Measurements from ENCODE around the gene MACROD2. TPM values are rescaled to one million over a fixed set of nuclear protein-coding genes. Genes with fewer than 3 reads are reported as not detected.

The MACROD2 gene
- total RNA-seq, 1 experiment from 2014 or later: 1.3 TPM

DNA sequence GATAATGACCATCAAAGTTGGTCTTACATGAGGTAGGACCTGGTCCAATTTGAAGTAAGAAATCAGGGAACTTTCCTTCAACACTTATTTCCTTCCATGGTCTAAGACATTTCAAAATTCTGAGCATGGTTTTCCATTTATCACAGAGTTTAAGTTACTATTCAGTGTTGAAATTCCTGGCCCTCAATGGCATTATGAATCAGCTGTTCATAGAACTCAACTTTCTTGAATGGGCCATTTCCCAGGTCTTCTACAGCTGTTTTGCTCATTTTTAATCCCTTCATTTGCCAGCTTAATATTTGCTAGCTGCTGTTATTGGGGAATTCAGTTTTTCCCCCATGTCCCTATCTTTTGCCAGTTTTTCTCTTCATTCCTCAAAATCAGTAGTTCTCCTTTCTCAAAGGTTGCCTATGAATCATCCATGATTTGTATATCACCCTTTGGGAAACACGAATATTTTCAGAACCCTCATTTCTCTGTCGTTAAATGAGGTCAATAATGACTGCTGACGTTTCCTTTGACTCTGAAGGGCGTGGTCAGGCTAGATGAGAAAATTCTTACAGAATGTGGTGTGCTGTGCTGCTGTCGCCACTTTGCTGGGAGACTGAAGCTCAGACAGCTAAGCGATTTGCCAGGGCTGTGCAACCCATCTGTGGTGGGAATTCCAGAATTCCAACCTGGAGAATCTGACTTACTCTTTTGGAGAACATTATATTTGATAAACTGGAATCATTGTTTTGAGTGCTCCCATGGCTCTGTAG lies 558.6 kb downstream of the MACROD2 start:
- in situ Hi-C loops (cut with HindIII; ENCODE audit: low pct_unique_long_range_greater_than_20kb, low sequenced_read_pairs): no loop called here
- no peak for DNase-seq (ENCODE audit: low read depth, low spot score)

DNA sequence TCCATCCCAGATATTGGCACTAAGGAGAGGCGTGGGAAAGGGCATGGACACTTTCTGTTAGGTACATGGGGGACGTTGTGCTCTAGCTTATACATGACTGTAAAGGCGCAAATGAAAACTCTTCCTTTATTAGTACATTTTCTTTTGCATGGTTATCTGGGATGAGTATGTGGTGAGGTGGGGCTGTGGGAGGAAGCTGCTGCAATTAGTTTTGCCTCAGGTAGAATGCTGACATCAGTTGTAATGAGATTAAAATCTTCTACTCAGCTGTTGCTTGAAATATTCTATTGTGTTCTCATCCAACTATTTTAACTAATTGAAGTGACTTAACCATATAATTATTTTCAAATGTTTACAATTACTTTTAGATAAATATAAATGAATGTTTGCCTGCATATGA lies 560.4 kb downstream of the MACROD2 start:
- in situ Hi-C loops (cut with HindIII; ENCODE audit: low pct_unique_long_range_greater_than_20kb, low sequenced_read_pairs): no loop called here
- no peak for DNase-seq (ENCODE audit: low read depth, low spot score)

DNA sequence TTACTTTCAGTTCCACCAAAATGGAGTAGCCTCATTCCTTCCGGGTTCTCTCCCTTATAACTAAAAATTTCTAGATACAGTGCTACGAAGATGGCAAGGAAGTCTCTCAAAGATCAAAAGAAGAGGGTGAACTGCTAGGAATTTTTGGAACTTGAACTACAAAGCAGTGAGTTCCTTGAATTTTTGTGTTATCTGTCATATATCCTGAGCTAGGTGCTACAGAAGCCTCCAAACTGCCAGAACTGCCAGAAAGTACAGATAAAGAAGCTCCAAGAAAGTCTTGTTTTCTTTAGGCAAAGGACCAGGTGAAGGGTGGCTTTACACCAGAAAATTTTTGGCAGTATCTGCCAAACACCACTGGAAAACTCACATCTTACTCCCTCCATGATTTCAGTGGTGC lies 560.9 kb downstream of the MACROD2 start:
- no peak for DNase-seq (ENCODE audit: low read depth, low spot score)
- in situ Hi-C loops (cut with HindIII; ENCODE audit: low pct_unique_long_range_greater_than_20kb, low sequenced_read_pairs): no loop called here

DNA sequence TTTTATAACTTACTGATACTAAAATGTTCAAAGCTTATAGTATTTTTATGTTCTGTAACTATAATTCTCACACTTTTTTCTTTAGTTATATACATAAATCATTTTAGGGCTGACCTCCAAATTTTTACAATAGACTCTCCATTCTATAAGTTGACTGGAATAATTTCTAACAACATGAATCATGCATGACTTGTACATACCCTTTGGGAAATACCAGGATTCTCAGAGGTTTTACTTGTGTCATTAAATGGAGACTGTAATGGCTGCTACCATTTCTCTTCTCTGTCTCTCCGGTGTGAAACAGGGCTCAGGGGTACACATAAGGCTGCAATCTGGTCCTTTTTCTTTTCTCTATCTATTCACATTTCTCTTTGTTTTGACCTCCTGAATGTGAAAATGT lies 564.3 kb downstream of the MACROD2 start:
- in situ Hi-C loops (cut with HindIII; ENCODE audit: low pct_unique_long_range_greater_than_20kb, low sequenced_read_pairs): no loop called here
- no peak for DNase-seq (ENCODE audit: low read depth, low spot score)

DNA sequence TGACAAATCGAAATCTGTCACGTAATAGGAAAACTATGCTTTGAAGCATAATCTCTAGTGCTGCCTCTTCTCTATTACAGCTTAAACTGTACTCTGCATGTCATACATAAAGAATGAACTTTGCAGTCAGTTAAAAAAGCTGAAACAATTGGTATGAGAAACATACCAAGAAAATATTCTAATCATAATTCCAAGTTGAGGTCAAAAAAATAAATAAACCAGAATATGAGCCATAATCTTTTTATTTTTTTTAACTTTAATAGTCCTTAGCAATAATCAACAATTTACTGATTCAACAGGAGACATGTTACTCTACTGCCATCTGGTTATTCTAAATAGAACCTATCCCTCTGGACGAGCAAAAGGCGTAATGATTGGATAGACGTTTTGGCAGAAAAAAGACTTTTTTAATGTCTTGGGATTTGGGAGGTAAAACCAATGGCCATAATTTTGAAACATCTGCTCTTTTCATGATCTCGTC lies 566.5 kb downstream of the MACROD2 start:
- in situ Hi-C loops (cut with HindIII; ENCODE audit: low pct_unique_long_range_greater_than_20kb, low sequenced_read_pairs): no loop called here
- no peak for DNase-seq (ENCODE audit: low read depth, low spot score)

DNA sequence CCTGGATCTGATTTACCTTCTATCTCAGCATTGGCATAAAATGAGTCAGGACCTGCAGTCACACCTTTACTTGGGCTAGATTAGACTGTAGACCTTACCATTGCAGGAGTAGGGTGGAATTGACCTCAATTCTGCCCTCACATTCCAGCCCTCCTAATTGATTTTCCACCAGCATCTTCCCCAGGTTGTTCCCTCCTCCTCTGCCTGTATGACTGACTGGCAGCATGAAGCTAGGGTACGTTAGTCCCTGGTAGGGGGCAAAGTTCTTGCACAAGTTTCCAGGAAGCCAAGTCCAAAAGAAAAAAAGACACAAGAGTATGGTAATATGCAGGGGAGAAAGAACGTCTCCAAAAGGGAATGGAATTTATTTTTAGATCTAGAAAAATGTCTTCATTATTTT lies 567.7 kb downstream of the MACROD2 start:
- no peak for DNase-seq (ENCODE audit: low read depth, low spot score)
- in situ Hi-C loops (cut with HindIII; ENCODE audit: low pct_unique_long_range_greater_than_20kb, low sequenced_read_pairs): no loop called here

DNA sequence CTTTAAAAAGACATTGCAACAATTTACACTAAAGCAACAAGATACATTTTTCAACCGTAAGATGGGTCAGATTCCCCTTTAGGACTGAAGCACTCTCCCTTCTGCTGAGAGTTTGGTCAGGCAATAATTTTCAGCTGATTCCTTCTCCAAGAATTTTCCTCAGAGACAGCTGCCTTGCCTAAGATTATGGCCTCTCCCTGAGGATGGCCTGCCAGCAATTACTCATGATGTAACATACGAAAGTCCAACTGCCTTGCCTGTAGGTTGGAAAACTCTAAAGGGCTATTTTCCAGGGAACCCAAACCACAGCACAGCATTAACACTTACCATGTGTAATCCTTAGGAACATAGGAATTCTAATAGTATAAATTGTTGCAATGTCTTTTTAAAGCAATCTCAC lies 571.2 kb downstream of the MACROD2 start:
- DNase-seq (ENCODE audit: low read depth, low spot score): no peak
- in situ Hi-C loops (cut with HindIII; ENCODE audit: low pct_unique_long_range_greater_than_20kb, low sequenced_read_pairs): no loop called here

DNA sequence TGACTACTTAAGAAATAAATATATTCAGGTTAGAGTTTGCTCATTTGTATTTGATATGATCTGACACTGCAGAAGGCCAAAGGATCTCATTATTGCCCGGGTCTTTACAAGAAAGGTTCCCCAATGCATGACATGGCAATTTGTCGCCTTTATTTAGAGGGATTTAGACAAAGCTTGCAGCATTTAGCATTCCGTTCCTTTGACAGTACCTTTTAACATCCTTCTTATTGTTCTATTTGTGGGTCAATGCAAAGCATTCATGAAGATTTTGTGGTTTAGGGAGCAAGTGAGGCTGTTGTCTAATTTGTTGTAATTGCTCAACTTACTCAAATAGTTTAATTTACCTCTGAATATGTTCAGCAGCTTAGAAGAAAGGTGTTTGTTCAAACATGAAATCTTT lies 572.9 kb downstream of the MACROD2 start:
- in situ Hi-C loops (cut with HindIII; ENCODE audit: low pct_unique_long_range_greater_than_20kb, low sequenced_read_pairs): no loop called here
- DNase-seq (ENCODE audit: low read depth, low spot score): no peak

DNA sequence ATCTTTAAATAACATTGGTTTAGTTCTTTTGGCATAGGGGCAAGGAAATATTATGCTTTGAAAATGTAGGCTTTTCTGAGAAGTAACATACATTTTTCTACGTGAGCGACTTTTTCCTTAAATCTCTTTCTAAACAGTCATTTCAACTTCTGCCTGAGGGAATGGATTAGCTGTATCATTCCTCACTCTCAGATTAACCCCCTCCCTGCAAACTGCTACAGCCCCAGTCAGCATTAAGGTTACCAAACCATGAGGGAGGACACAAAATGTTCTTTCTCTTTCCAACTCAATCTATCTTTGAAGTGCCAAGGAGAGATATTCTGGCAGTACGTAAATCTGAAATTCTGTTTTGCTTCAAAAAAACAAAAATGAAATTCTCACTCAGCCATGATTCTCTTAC lies 573.4 kb downstream of the MACROD2 start:
- no peak for DNase-seq (ENCODE audit: low read depth, low spot score)
- in situ Hi-C loops (cut with HindIII; ENCODE audit: low pct_unique_long_range_greater_than_20kb, low sequenced_read_pairs): no loop called here

DNA sequence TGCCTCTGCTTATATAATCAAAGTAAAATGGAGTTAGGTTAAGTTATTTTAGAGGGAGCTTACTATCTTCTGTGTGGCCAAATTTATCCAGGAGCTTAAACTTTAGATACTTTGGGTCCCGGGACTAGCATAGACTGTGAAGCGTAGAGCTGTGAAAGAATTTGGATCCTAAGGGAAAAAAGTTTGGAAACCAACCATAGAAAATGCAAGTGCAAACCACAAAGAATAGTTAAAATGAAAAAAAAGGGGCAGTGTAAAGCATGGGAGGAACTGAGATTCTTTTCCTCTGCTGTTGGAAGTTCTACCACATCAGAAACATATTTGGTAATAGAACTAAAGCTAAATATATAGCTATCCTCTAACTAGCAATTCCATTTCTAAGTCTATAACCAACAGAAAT lies 574.3 kb downstream of the MACROD2 start:
- in situ Hi-C loops (cut with HindIII; ENCODE audit: low pct_unique_long_range_greater_than_20kb, low sequenced_read_pairs): no loop called here
- no peak for DNase-seq (ENCODE audit: low read depth, low spot score)

DNA sequence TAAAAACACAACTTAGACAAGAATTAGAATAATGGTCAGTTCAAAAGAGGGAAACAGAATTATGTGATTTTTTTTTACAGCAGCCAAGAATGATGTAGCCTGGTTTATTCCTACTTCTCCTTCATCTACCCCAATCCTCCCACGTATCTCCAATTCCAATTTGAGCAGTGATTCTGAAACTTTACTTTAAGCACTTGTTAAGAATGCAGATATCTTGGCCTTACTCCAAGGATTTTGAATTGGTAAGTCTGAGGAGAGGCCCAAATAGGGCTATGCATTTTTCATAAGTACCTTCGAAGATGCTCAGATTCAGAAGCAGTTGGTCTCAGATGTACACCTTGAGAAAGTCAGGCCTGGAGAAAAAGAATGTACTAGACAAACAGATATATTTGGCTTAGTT lies 575.5 kb downstream of the MACROD2 start:
- DNase-seq (ENCODE audit: low read depth, low spot score): no peak
- in situ Hi-C loops (cut with HindIII; ENCODE audit: low pct_unique_long_range_greater_than_20kb, low sequenced_read_pairs): no loop called here

DNA sequence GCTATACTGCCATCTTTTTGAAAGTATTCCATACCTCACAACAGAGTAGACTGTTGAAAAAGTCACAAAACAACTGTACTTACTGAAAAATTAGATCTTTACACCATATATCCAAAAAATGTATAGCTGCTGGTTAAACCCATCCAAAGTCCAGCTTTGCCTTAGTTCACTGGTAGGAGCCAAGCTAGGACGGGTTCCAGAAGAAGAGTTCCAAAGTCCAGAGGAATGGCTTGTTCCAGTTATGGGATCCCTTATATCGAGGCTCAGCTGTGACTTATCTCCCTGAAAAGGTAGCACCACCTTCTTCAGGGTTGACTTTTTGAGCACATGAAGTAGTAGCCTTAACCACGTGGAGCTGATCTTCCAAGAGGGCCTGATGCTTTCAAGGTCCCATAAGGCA lies 578.4 kb downstream of the MACROD2 start:
- in situ Hi-C loops (cut with HindIII; ENCODE audit: low pct_unique_long_range_greater_than_20kb, low sequenced_read_pairs): no loop called here

DNA sequence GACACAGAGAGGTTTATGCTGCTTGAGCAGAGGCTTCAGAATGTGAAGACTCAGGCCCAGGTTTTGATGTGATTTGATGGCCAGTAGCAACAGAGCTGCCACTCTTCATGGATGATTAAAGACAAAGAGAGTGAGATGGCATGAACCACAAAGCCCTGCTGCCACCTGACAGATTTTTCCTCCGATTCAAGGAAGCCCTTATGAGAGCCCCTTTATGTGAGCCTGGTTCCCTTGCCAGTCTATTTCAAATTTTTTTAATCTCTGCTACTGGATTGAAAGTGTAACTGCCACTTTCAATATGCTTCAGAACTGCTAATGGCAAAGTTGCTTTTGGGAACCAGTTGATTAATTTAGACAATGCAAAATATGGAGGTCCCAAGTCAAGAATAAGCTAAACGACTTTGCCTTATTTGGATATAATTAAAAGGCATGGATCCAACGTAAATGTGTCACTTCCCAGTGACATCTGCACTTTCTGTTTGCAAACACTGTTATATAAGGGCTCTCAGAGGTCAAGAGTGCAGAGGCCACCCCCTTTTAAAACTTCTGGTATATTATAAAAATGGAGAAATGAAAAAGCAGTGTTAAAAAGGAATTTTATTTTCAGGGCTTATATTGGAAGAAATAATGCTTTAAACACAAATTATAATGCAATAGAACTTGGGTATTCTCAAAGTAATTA lies 581.0 kb downstream of the MACROD2 start:
- DNase-seq (ENCODE audit: low read depth, low spot score): no peak
- in situ Hi-C loops (cut with HindIII; ENCODE audit: low pct_unique_long_range_greater_than_20kb, low sequenced_read_pairs): no loop called here

More for the DNA sequence above, 578.4 kb downstream of the MACROD2 start:
- no peak for DNase-seq (ENCODE audit: low read depth, low spot score)

DNA sequence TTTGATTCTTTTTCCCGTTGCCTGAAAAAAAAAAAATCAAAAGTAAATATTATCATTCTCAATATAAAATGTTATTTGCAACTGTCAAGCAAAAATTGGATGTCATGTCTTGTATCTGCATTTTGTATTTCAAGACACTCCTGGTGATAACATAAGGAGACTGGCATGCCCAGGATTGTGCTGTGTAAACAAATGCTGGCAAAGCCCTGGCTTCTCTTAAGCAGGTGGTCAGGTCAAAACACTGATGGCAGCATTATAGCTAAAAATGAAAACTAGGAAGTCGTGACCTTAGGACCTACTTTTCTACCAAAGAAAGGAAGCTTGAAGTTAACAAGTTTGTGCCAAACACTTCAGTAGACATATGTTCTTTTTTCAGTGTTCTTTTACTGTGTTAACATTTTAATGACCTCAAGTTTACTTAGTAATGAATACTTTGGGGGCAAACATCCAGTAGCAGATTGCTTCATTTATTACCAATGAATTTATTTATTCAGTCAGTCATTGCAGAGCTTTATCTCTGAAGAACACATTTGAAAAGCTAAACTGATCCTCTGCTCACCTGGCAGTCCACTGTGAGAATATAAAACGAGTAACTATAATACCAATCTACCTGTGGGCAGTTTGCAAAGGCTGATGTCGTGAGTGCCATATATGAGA lies 585.2 kb downstream of the MACROD2 start:
- in situ Hi-C loops (cut with HindIII; ENCODE audit: low pct_unique_long_range_greater_than_20kb, low sequenced_read_pairs): no loop called here
- no peak for DNase-seq (ENCODE audit: low read depth, low spot score)

DNA sequence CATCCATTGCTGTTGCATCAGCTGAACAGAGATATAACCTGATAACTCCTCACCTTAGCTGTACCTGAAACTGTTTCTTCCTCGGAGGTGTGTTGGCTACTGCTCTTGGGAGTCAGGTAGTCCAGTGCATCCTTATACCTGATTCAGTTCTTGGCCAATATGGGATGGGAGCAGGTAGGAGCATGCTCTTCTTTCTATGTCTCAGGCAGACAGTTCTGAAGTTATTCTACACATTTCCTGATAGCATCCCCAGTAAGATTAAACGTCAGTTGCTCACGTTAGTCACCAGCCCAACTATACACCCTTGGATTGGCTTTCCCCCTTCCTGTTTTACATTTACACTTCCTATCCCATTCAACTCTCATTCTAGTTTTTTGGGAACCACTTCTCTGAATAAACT lies 586.4 kb downstream of the MACROD2 start:
- in situ Hi-C loops (cut with HindIII; ENCODE audit: low pct_unique_long_range_greater_than_20kb, low sequenced_read_pairs): no loop called here
- no peak for DNase-seq (ENCODE audit: low read depth, low spot score)

DNA sequence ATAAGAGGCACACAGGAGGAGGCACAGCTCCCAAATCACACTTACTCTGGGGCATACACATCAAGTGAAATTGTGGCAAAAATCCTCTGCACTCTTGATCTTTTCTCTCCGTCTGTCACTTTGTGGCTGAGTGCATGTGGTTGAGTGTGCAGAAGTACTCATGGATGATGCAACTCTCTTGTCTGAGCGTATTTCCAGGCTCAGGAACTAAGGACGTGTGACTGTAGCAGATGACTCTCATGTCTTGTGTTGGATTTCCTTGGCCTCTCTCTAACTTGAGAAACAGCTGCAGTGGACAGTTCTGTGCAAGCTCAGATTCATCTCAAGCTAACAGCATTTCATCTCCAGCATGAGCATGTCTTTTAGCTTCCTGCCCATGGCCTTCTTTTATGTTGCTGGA lies 587.5 kb downstream of the MACROD2 start:
- in situ Hi-C loops (cut with HindIII; ENCODE audit: low pct_unique_long_range_greater_than_20kb, low sequenced_read_pairs): no loop called here

DNA sequence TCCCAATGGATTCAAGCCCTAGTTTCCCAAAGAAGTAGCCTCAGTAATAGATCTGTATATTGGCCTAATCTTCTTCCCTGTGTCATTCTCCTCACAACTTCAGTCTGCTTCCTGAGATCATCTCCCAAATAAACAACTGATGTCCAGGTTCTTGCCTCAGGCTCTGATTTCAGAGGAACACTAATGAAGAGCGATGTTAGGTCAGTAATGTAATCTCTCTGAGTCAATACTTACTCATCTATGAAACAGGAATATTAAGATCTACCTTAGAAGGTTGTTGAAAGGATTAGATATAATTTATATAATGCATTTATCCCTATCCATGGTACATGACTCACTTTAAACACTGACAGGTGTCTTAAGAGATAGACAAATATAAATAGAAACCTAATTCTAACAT lies 588.1 kb downstream of the MACROD2 start:
- in situ Hi-C loops (cut with HindIII; ENCODE audit: low pct_unique_long_range_greater_than_20kb, low sequenced_read_pairs): no loop called here
- no peak for DNase-seq (ENCODE audit: low read depth, low spot score)

More for the DNA sequence above, 587.5 kb downstream of the MACROD2 start:
- DNase-seq (ENCODE audit: low read depth, low spot score): no peak

DNA sequence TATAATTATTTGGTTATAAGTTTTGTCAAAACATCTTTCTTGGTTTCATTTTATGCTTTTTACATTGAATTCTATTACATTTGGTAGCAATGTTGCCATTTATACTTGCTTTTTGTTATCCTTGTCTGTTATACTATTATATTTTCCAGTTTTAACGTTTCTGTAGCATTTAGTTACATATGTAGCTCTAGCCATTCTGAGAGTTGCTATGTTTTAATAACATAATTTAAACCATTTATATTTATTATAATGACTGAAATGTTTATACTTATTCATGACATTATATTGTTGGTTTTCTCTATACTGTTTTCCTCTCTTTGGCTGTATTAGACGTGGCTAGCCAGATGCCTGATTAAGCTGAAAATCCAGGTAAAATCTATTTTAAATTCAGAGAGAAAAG lies 594.1 kb downstream of the MACROD2 start:
- no peak for DNase-seq (ENCODE audit: low read depth, low spot score)
- in situ Hi-C loops (cut with HindIII; ENCODE audit: low pct_unique_long_range_greater_than_20kb, low sequenced_read_pairs): no loop called here

DNA sequence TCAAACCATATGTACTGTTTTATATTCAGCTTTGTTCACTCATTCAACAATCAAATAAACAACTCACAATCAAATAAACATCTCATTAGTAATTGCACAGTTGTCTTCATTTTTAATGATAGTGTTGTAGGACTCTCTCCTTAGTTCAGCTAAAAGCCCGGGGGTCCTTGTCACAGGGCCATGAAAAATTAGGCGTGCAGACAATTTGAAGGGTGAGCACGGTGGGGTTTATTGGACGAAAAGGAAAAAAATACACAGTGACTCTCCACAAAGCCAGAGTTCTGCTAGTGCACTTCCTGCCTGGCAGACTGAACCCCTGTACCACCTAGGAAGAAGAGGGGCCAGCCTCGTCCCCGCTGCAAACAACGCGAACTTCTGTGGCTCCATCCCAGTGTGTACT lies 599.7 kb downstream of the MACROD2 start:
- in situ Hi-C loops (cut with HindIII; ENCODE audit: low pct_unique_long_range_greater_than_20kb, low sequenced_read_pairs): no loop called here
- DNase-seq (ENCODE audit: low read depth, low spot score): no peak
